Ascending aorta (tissue), 2 donors: ENCODE measurements around the gene SLC23A2. TPM values are rescaled to one million over a fixed set of nuclear protein-coding genes. Genes with fewer than 3 reads are reported as not detected.

ENCODE experiments used
- DNase-seq, 2 donors: peaks; one replicate each; pipeline ENCODE4 v3.0.0-alpha.2; 2019; ENCODE audit warnings: low spot score in 2 of 2
- H3K27ac ChIP-seq, 2 donors: fragments of 200-600 bp; sonication (generic); one replicate each; pipeline ENCODE4 v1.5.1; 2016 to 2017; ENCODE audit warnings: mild to moderate bottlenecking in 1 of 2
- H3K27me3 ChIP-seq: fragments of 200-600 bp; sonication (generic); one replicate; pipeline ENCODE4 v1.5.1; 2017
- H3K36me3 ChIP-seq, 2 donors: fragments of 200-600 bp; sonication (generic); one replicate each; pipeline ENCODE4 v1.5.1; 2016
- H3K4me1 ChIP-seq, 2 donors: fragments of 200-600 bp; sonication (generic); one replicate each; pipeline ENCODE4 v1.5.1; 2016 to 2017; ENCODE audit warnings: mild to moderate bottlenecking in 1 of 2
- H3K4me3 ChIP-seq, 2 donors: fragments of 200-600 bp; sonication (generic); one replicate each; pipeline ENCODE4 v1.5.1; 2016 to 2017; ENCODE audit warnings: mild to moderate bottlenecking in 1 of 2
- H3K9me3 ChIP-seq, 2 donors: fragments of 200-600 bp; sonication (generic); one replicate each; pipeline ENCODE4 v1.5.1; 2016
- intact Hi-C: fragments of 100-400 bp; cut with DNase I; formaldehyde crosslinking; loops from one replicate; pipeline ENCODE4 v1.15.1; 2023
- total RNA-seq: library from RNA; depleted of rRNA; stranded (reverse); fragments of >200 nt; gene quantifications from one replicate; pipeline ENCODE4 v1.1.0, GENCODE V29; 2016
- TF ChIP-seq, protein P1 (sequence below), 3 experiments: fragments of 200-600 bp in 2 of 3; fragments of 450-650 bp in 1 of 3; sonication (generic) in 2 of 3; IDR thresholded peaks; one replicate each; pipeline ENCODE4 v1.5.1; 2016 to 2019; ENCODE audit warnings: antibody characterized with exemption in 3 of 3, mild to moderate bottlenecking in 1 of 3, moderate library complexity in 1 of 3

The SLC23A2 gene
- total RNA-seq, 1 donor from 2014 or later, result 32.8 TPM

DNA sequence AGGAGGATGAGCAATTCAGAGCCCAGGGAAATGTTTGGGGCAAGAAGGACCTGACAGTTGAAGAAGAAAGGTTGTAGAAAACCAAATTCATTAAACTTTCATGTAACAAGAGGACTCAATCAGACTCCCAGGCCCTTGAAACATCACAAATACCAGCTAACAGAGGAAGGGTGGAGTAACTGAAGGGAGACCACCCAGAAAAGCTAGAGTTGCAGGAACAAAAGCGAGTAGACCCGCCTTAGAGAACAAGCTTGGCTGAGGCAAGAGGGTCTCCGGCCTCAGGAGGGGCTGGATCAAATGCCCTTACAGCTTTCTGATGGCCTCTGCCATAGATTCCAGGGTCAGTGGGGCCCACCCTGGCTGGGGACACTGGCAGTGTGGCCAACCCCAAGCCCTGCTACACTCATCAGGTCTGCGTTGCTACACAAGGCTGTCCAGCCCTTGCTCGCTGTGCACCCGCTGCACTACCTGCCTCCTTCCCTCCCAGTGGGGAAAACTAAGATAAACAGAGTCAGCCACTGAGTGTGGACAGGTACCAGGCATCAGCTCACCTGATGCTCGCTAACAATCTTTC is 110.0 kb downstream of the SLC23A2 start:
- Histone ChIP-seq H3K4me1 (no peaks in the 10 kb centered on the region), H3K9me3 (no peaks in the 10 kb centered on the region), H3K27ac (no peak overlapping the region), H3K36me3 (peaks cover 14 to 33% of the 10 kb centered on the region in 2 donors), H3K4me3 (no peak overlapping the region), H3K27me3 (no peaks in the 10 kb centered on the region)
- TF ChIP-seq, protein P1, sequence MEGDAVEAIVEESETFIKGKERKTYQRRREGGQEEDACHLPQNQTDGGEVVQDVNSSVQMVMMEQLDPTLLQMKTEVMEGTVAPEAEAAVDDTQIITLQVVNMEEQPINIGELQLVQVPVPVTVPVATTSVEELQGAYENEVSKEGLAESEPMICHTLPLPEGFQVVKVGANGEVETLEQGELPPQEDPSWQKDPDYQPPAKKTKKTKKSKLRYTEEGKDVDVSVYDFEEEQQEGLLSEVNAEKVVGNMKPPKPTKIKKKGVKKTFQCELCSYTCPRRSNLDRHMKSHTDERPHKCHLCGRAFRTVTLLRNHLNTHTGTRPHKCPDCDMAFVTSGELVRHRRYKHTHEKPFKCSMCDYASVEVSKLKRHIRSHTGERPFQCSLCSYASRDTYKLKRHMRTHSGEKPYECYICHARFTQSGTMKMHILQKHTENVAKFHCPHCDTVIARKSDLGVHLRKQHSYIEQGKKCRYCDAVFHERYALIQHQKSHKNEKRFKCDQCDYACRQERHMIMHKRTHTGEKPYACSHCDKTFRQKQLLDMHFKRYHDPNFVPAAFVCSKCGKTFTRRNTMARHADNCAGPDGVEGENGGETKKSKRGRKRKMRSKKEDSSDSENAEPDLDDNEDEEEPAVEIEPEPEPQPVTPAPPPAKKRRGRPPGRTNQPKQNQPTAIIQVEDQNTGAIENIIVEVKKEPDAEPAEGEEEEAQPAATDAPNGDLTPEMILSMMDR (IDR thresholded peaks at IDR 0.05), result no peak
- intact Hi-C loops, result no loop called here
- no peak for DNase-seq

DNA sequence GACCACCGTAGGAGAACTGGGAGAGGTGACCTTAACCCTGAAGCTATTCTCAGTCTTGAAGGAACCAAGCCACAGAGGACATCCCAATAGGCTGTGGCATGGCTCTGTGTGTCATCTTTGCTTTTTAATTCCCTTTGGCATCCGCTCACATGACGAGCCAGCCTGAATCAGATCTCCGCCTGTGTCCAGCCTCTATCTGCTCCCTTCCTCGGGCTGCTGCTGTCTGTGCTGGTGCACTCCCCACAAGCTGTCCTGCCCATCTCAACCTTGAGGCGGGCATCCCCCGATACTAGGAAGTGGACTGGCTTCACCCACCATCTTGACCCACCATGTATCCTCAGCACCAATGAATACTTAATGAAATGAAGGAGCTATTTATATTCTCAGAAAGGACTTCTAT is 111.9 kb downstream of the SLC23A2 start:
- no peak overlapping the region for H3K4me3 ChIP-seq
- peaks cover 14 to 25% of the 10 kb centered on the region in 2 donors for H3K36me3 ChIP-seq
- no peaks in the 10 kb centered on the region for H3K4me1 ChIP-seq
- TF ChIP-seq, protein P1 (IDR thresholded peaks at IDR 0.05), result no peak
- intact Hi-C loops, result no loop called here
- no peaks in the 10 kb centered on the region for H3K9me3 ChIP-seq
- DNase-seq, result no peak
- H3K27me3 ChIP-seq, result no peaks in the 10 kb centered on the region
- no peak overlapping the region for H3K27ac ChIP-seq

DNA sequence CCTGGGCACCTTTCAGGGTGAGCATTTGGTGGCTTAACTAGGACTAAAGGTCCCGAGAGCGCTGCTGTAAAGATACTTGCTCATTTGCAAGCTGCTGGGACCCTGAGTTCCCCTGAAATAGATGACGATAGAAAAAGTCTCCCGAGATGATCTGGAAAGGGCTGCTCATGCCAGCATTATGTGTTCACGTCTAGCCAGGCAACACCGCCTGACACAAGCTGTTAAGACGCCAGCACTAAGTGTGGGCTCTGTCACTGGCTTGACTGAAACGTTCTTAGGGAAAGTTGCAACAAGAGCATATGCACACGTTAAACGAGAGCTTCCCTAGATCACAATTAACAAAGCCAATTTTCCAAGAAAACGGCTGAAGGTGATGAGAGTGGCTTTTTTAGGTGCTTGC is 113.7 kb downstream of the SLC23A2 start:
- Histone ChIP-seq H3K36me3 (peaks cover 14 to 29% of the 10 kb centered on the region in 2 donors), H3K9me3 (no peaks in the 10 kb centered on the region), H3K4me3 (no peak overlapping the region), H3K27me3 (no peaks in the 10 kb centered on the region), H3K27ac (no peak overlapping the region), H3K4me1 (no peaks in the 10 kb centered on the region)
- DNase-seq, result no peak
- intact Hi-C loops, result no loop called here
- TF ChIP-seq, protein P1 (IDR thresholded peaks at IDR 0.05), result no peak

DNA sequence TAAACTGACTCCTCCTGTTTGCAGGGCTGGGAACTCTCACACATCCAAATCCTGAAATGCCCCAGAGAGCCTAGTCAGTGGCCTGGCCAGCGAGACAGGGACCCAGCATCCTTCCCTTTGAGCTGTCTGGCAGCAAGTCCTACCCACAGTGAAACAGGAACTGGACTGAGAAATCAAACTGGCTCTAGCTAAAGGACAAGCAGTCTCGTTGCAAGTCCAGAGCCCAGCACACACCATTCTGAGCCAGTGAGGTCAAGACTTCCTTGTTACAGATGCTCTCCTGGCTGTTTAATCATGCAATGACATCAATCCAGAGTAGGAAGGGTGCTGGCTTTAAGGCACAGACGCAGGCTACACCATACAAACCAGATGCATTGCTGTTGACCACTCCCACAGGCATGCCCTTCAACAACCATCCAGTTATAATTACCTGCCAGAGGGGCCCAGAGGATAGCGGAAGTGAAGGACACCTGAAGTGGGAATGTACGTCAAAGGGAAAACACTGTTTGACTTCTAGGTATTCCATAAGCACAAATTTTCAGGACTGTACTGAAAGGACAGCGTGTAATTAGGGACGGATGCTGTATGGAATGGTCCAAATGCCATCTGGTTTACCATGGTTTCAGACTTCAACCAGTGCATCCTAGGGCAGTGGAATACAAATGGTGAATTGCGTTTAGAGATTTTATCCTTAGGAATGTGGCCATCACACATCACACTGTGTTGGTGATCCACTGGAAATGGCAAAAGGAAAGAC is 114.4 kb downstream of the SLC23A2 start:
- peaks cover 14 to 35% of the 10 kb centered on the region in 2 donors for H3K36me3 ChIP-seq
- intact Hi-C loops, result no loop called here
- no peak overlapping the region for H3K27ac ChIP-seq
- DNase-seq, result no peak
- no peaks in the 10 kb centered on the region for H3K4me1 ChIP-seq
- H3K9me3 ChIP-seq, result no peaks in the 10 kb centered on the region
- no peaks in the 10 kb centered on the region for H3K27me3 ChIP-seq
- no peak overlapping the region for H3K4me3 ChIP-seq
- TF ChIP-seq, protein P1 (IDR thresholded peaks at IDR 0.05), result no peak

DNA sequence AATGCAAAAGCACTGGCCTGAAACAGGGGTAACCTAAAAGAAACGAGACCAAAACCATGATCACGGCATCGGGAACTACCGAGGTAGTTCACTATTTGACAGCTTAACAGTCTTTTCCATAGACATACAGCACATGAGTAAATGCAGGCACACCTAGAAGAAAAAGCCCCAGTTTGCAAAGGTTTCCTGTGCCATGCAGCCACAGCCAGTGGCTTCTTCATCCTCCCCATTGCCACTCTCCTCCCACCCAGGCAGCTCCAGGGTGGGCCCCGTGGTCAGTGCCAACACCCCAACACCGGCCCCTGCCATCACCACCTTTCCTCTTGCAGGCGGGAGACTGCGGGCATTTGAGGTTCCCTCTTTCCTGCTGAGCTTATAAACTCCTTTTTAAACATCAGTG is 115.4 kb downstream of the SLC23A2 start:
- no peak for DNase-seq
- Histone ChIP-seq H3K36me3 (peaks cover 14 to 38% of the 10 kb centered on the region in 2 donors), H3K9me3 (no peaks in the 10 kb centered on the region), H3K27ac (no peak overlapping the region), H3K4me3 (no peak overlapping the region), H3K27me3 (no peaks in the 10 kb centered on the region), H3K4me1 (no peaks in the 10 kb centered on the region)
- TF ChIP-seq, protein P1 (IDR thresholded peaks at IDR 0.05), result no peak
- intact Hi-C loops, result no loop called here
